SK-N-SH (cell line): Measurements from ENCODE around the gene VAMP8. TPM values are rescaled to one million over a fixed set of nuclear protein-coding genes. Genes with fewer than 3 reads are reported as not detected.
A peak's percentile ranks its signal among the peaks of the same experiment; 100 is the strongest.

Source experiments
- CTCF ChIA-PET: fragments of 300-600, 350-600 bp; formaldehyde crosslinking; extraction: SDS; loops from one replicate; lab custom pipeline; 2021; lab: Yijun Ruan, JAX
- POLR2A ChIA-PET: fragments of 350-600 bp; sonication (Branson Sonifier 250); formaldehyde crosslinking; extraction: SDS; loops from one replicate; lab custom pipeline; 2020; ENCODE audit warnings: antibody characterized with exemption, inconsistent platforms; lab: Yijun Ruan, JAX
- DNase-seq: peaks from one replicate; pipeline ENCODE4 v3.0.0; 2012
- H2AFZ ChIP-seq: fragments of 200-600 bp; sonication (generic); 2 replicates; pipeline ENCODE4 v1.8.1; 2016; ENCODE audit warnings: antibody characterized with exemption, mild to moderate bottlenecking, low read depth
- H3F3A ChIP-seq: fragments of 200-600 bp; sonication (generic); replicated peaks from 2 replicates; pipeline ENCODE3; 2016; ENCODE audit warnings: antibody characterized with exemption, mild to moderate bottlenecking; ENCODE audit not compliant: insufficient read depth
- H3K27ac ChIP-seq, 2 experiments: fragments of 200-500 bp in 1 of 2; fragments of 200-600 bp in 1 of 2; sonication (Bioruptor generic) in 1 of 2; sonication (generic), shearing (Covaris generic) in 1 of 2; 2 replicates each; pipeline versions ENCODE4 v1.5.1 to v1.6.1; 2014 to 2016; ENCODE audit warnings: low read depth in 2 of 2, inconsistent platforms in 1 of 2, low read length in 1 of 2, mild to moderate bottlenecking in 1 of 2, mixed read lengths in 1 of 2
- H3K27me3 ChIP-seq: fragments of 200-600 bp; sonication (generic), shearing (Covaris generic); 2 replicates; pipeline ENCODE4 v1.6.1; 2016; ENCODE audit warnings: mixed run types; ENCODE audit not compliant: insufficient read depth
- H3K36me3 ChIP-seq, 2 experiments: fragments of 200-500 bp in 1 of 2; fragments of 200-600 bp in 1 of 2; sonication (Bioruptor generic) in 1 of 2; sonication (generic) in 1 of 2; replicated peaks in 1 of 2; 2 replicates each; pipeline versions ENCODE3 to v1.5.1; 2014 to 2016; ENCODE audit warnings: low read length in 1 of 2, mild to moderate bottlenecking in 1 of 2; ENCODE audit not compliant: insufficient read depth in 2 of 2, control insufficient read depth in 1 of 2
- H3K4me1 ChIP-seq, 2 experiments: fragments of 200-500 bp in 1 of 2; fragments of 200-600 bp in 1 of 2; sonication (Bioruptor generic) in 1 of 2; sonication (generic), shearing (Covaris generic) in 1 of 2; 2 replicates each; pipeline versions ENCODE4 v1.5.1 to v1.6.1; 2014 to 2016; ENCODE audit warnings: low read depth in 1 of 2, low read length in 1 of 2, mixed run types in 1 of 2; ENCODE audit not compliant: insufficient read depth in 2 of 2, control insufficient read depth in 1 of 2
- H3K4me2 ChIP-seq: fragments of 200-600 bp; sonication (generic), shearing (Covaris generic); 2 replicates; pipeline ENCODE4 v1.6.1; 2017; ENCODE audit warnings: mixed run types
- H3K4me3 ChIP-seq, 2 experiments: fragments of 200-500 bp in 1 of 2; fragments of 200-600 bp in 1 of 2; sonication (Bioruptor generic) in 1 of 2; sonication (generic), shearing (Covaris generic) in 1 of 2; 2 replicates each; pipeline versions ENCODE4 v1.5.1 to v1.8.1; 2014 to 2016; ENCODE audit warnings: low read depth in 2 of 2, inconsistent platforms in 1 of 2, low read length in 1 of 2, mild to moderate bottlenecking in 1 of 2, mixed read lengths in 1 of 2, moderate library complexity in 1 of 2
- H3K79me2 ChIP-seq: fragments of 200-600 bp; sonication (generic); 2 replicates; pipeline ENCODE4 v1.8.1; 2017; ENCODE audit warnings: mild to moderate bottlenecking; ENCODE audit not compliant: insufficient read depth
- H3K9ac ChIP-seq: fragments of 200-600 bp; sonication (generic); 2 replicates; pipeline ENCODE4 v1.6.1; 2017; ENCODE audit warnings: mixed run types
- H3K9me2 ChIP-seq: fragments of 200-600 bp; sonication (generic); 2 replicates; pipeline ENCODE4 v1.6.1; 2017; ENCODE audit warnings: mixed run types
- H3K9me3 ChIP-seq: fragments of 200-600 bp; sonication (generic); 2 replicates; pipeline ENCODE4 v1.6.1; 2017; ENCODE audit warnings: mixed run types, mild to moderate bottlenecking, moderate library complexity
- H4K20me1 ChIP-seq: fragments of 200-600 bp; sonication (generic); 2 replicates; pipeline ENCODE4 v1.6.1; 2017; ENCODE audit warnings: mild to moderate bottlenecking, mixed run types; ENCODE audit not compliant: insufficient read depth
- CTCF ChIP-seq: fragments of 200-600 bp; sonication (generic); IDR thresholded peaks from 2 replicates; pipeline ENCODE4 v1.6.1; 2017; ENCODE audit warnings: antibody characterized with exemption, mild to moderate bottlenecking, moderate library complexity
- ELF1 ChIP-seq: IDR thresholded peaks from 2 replicates; pipeline ENCODE4 v1.4.0; 2012
- EZH2phosphoT487 ChIP-seq: fragments of 200-600 bp; sonication (generic); IDR thresholded peaks from 2 replicates; pipeline ENCODE4 v1.6.1; 2017; ENCODE audit warnings: low read depth, mixed run types, mild to moderate bottlenecking, antibody characterized with exemption, moderate library complexity, borderline replicate concordance
- FOSL2 ChIP-seq: IDR thresholded peaks from 2 replicates; pipeline ENCODE4 v1.4.0; 2012; ENCODE audit warnings: low read depth, mild to moderate bottlenecking, moderate library complexity, borderline replicate concordance
- FOXJ3 ChIP-seq: sonication (generic); formaldehyde crosslinking; IDR thresholded peaks from 2 replicates; pipeline ENCODE4 v1.5.1; 2020; ENCODE audit warnings: mild to moderate bottlenecking, missing genetic modification reagents
- GABPA ChIP-seq: IDR thresholded peaks from 2 replicates; pipeline ENCODE4 v1.4.0; 2012; ENCODE audit warnings: low read depth, mild to moderate bottlenecking
- MXI1 ChIP-seq: IDR thresholded peaks from 2 replicates; pipeline ENCODE4 v1.6.1; 2012; ENCODE audit warnings: mild to moderate bottlenecking, low read depth, low read length, improper control_type of control experiment
- NRF1 ChIP-seq: IDR thresholded peaks from 2 replicates; pipeline ENCODE4 v1.6.1; 2012; ENCODE audit warnings: low read depth, mild to moderate bottlenecking, low read length
- PBX3 ChIP-seq: IDR thresholded peaks from 2 replicates; pipeline ENCODE4; 2012
- RCOR1 ChIP-seq: fragments of 150-350 bp; IDR thresholded peaks from 2 replicates; pipeline ENCODE4 v1.6.1; 2017; ENCODE audit warnings: antibody characterized with exemption, low read length
- SMC3 ChIP-seq: IDR thresholded peaks from 2 replicates; pipeline ENCODE4 v1.6.1; 2012; ENCODE audit warnings: low read depth, low read length, improper control_type of control experiment
- TAF1 ChIP-seq: IDR thresholded peaks from 2 replicates; pipeline ENCODE4 v1.6.1; 2012; ENCODE audit warnings: low read depth, mild to moderate bottlenecking, low read length, moderate library complexity, borderline replicate concordance
- USF1 ChIP-seq: IDR thresholded peaks from 2 replicates; pipeline ENCODE4 v1.4.0; 2012; ENCODE audit warnings: low read depth, borderline replicate concordance
- ZBTB33 ChIP-seq: IDR thresholded peaks from 2 replicates; pipeline ENCODE4 v1.4.0; 2012; ENCODE audit warnings: low read depth, borderline replicate concordance
- WGBS: methylation state at CpG from one replicate; pipeline ENCODE4 v1.1.6; 2017; ENCODE audit warnings: low lambda C conversion rate; 5-methylcytosine and 5-hydroxymethylcytosine counted together
- polyA plus RNA-seq, 3 experiments: library from polyadenylated mRNA; depleted of rRNA; stranded (reverse); fragments of >200 nt; gene quantifications; 2 replicates each; pipeline ENCODE4 v1.2.3, GENCODE V29; 2012

Gene VAMP8
- polyA plus RNA-seq, 1 of the 3 experiments (the other 2 are of a cell fraction) = 0.72 TPM

GRCh38 chr2:85550486-85550885 is 26.9 kb upstream of the VAMP8 start:
- TF ChIP-seq TAF1 (no peak), ELF1 (no peak), FOXJ3 (CRISPR knock-in tag) (no peak), FOSL2 (no peak), PBX3 (no peak), EZH2phosphoT487 (no peak), ZBTB33 (no peak), SMC3 (no peak)
- Histone ChIP-seq H3F3A (peaks cover 50% of the 10 kb centered on the region), H2AFZ (no peak overlapping the region), H3K4me3 (no peak overlapping the region), H3K4me1 (peaks cover 0 to 13% of the 10 kb centered on the region in 2 experiments; a peak in 2 of 4 replicates), H3K27me3 (no peaks in the 10 kb centered on the region), H3K27ac (peak overlapping the region; percentile 42 to 54; a peak in 2 of 4 replicates), H4K20me1 (peaks cover 7% of the 10 kb centered on the region), H3K9ac (no peak overlapping the region), H3K79me2 (no peaks in the 10 kb centered on the region), H3K4me2 (no peak overlapping the region), H3K9me3 (no peaks in the 10 kb centered on the region), H3K36me3 (peaks cover 33 to 40% of the 10 kb centered on the region in 2 experiments), H3K9me2 (no peaks in the 10 kb centered on the region)
- WGBS = 91% methylated on average over 10 of the region's 10 CpGs
- no peak for DNase-seq
- CTCF ChIA-PET = interaction anchor here (0.7 to 16.6 kb wide), 10 partner anchors 11 to 250 kb away, joined by 3 to 364 read pairs (median 12); partner anchors contain the start of genes MAT2A, SH2D6 and TMEM150A
- POLR2A ChIA-PET = interaction anchor here (0.8 to 8.2 kb wide), 6 partner anchors 11 to 131 kb away, joined by 4 to 87 read pairs (median 10); partner anchors contain the start of genes GGCX, MAT2A and SH2D6

- Histone ChIP-seq H3K79me2 (peaks cover 4% of the 10 kb centered on the region; the same call in 1 of the 2 replicates), H3K4me2 (no peak overlapping the region), H3K27ac (no peak overlapping the region), H4K20me1 (no peaks in the 10 kb centered on the region), H3K4me1 (peaks cover 0 to 13% of the 10 kb centered on the region in 2 experiments; a peak in 2 of 4 replicates), H3F3A (peaks cover 36% of the 10 kb centered on the region), H3K9ac (no peak overlapping the region), H3K9me2 (no peaks in the 10 kb centered on the region), H3K9me3 (no peaks in the 10 kb centered on the region), H3K27me3 (no peaks in the 10 kb centered on the region), H2AFZ (no peak overlapping the region), H3K36me3 (peaks cover 25 to 42% of the 10 kb centered on the region in 2 experiments), H3K4me3 (no peak overlapping the region)
- DNase-seq = peak; percentile 73
- 59% methylated on average over 9 of the region's 9 CpGs for WGBS
- ChIA-PET POLR2A (interaction anchor here (0.7 to 8.2 kb wide), 9 partner anchors 9 to 252 kb away, joined by 3 to 87 read pairs (median 4); partner anchors contain the start of genes ELMOD3, GGCX, MAT2A and RETSAT), CTCF (interaction anchor here (0.5 to 16.6 kb wide), 43 partner anchors 8 to 253 kb away, joined by 3 to 364 read pairs (median 4); partner anchors contain the start of genes CAPG, MAT2A, SH2D6 and TMEM150A)
- TF ChIP-seq NRF1 = no peak
- no peak for TF ChIP-seq MXI1
- TF ChIP-seq RCOR1 = 0 out of 2 replicates have a peak, but pooled peaks have one; percentile 8
- no peak for TF ChIP-seq USF1
- peak; percentile 94 for TF ChIP-seq CTCF
- TF ChIP-seq GABPA = no peak
These were observed 25.4 kb upstream of the VAMP8 start for GRCh38 chr2:85551698-85552678.
